Hematopoietic multipotent progenitor cell treated with erythropoietin and hydrocortisone succinate and interleukin-3 and kit ligand, for 6 days (in vitro differentiated cells): ENCODE results near the gene NFKBIA.
"Not testable (repeated sequence)": the region's sequence is repeated elsewhere in the genome, so short reads cannot be mapped to it uniquely, and the experiment has no call there.

ENCODE experiments used
- DNase-seq: peaks from one replicate; pipeline ENCODE4 v3.0.0-alpha.2; 2015

The NFKBIA gene

DNA sequence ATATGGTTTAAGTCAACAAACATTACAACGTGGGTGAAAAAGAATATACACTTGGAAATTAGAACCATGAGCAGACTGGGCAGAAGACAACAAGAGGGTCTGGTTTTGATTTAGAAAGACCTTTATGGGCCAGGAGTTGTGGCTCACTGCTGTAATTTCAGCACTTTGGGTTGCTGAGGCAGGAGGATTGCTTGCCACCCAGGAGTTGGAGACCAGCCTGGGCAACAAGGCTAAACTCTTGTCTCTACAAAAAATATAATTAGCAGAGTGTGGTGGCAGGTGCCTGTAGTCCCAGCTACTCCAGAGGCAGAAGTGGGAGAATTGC, 2.7 kb upstream of the NFKBIA start:
- no peak for DNase-seq

GRCh38 chr14:35406506-35407305, 2.2 kb upstream of the NFKBIA start:
- DNase-seq: peak; percentile 90

GRCh38 chr14:35406090-35406489, 1.5 kb upstream of the NFKBIA start:
- no peak for DNase-seq

DNA sequence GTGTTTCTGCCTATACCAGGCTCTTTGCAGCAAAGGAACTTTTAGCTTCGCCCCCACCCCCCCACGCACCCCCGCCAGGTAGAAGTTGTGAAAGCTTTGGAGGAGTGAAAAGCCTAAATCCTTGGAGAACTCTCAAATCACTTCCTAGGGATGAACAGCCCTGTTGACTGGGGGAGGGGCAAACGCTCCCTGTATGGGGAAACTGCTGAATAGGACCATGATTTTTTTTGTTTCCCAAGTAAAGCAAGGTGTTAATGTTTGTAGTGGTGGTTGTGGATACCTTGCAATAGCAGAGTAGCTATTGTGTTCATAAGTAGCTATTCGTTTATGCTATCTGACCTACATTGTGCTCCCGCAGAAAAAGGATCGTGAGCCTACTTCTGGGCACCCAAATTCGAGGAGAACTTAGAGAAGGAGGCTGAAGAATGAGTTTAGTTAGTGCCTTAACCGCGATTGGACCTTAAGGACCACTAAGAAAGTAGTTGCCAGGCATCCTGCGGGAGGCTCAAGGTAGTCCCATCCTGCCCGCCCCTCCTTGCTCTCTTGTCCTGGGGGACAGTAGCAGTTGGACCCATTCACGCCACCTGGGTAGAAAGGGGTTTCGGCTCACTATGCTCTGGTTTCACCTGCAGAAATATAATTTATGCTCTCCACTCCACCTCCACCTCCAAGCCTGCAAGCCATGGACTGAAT, 901 bp upstream of the NFKBIA start:
- DNase-seq: no peak

GRCh38 chr14:35403603-35404448, 723 bp downstream of the NFKBIA start:
- peak; percentile 96 for DNase-seq

- DNase-seq: no peak
Observed at GRCh38 chr14:35403114-35403602, 1.4 kb downstream of the NFKBIA start.

DNA sequence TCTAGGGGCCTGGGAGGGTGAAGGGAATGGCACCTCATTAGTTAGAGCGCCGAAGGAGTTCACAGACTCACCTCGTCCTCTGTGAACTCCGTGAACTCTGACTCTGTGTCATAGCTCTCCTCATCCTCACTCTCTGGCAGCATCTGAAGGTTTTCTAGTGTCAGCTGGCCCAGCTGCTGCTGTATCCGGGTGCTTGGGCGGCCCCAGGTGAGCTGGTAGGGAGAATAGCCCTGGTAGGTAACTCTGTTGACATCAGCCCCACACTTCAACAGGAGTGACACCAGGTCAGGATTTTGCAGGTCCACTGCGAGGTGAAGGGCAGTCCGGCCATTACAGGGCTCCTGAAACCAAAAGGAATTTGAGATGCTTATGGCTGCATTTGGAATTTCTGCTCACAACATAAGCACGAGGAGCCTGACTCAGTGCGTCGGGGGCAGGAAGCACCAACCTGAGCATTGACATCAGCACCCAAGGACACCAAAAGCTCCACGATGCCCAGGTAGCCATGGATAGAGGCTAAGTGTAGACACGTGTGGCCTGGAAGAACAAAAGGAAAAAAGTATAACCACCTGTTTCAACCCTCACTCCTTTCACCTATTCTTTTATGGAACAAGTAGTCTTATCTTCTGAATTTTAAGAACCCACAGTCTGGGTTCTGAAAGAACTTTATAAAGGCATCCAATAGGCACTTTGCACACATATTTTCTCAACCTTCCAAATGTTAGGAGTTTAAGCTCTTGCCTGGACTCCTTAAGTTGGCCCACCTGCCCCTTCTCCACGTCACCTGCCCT, 2.0 kb downstream of the NFKBIA start:
- DNase-seq: no peak

GRCh38 chr14:35401422-35402265, 2.9 kb downstream of the NFKBIA start:
- DNase-seq: no peak

DNA sequence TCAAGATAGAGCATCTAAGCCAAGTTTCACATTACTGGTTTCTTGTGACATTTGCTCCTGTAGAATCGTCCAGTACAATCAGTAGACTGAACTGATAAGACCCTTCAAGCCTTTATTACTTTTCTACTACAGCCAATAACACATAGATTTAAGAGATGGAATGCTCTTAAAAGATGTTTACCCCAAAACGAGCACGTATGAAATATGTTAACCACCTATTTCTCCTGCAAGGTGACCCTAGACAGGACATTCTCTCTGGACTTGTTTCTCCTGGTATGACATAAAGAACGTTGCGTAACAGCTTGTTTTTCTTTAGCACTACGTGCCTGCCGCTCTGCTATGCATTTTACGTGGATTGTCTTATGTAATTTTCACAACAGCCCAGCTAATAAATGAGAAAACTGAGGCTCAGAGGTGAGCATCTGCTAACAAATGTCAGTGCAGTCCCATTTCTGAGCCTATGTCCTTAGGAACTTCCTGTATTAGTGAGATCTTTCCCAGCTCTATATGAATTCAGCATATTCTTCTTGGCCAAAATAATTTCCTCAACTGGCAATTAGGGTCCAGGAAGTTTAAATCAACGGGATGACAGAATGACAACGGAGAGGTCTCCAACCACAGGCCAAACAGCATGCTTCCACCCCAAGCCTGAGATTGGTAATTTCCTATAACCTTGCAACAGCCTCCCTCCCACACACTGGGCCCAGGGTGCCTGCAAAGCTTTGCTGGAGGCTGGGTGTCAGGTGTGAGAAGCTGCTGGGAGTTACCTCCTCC, 3.7 kb downstream of the NFKBIA start:
- no peak for DNase-seq

- no peak for DNase-seq
Observed at GRCh38 chr14:35399083-35399937, 5.2 kb downstream of the NFKBIA start.

DNA sequence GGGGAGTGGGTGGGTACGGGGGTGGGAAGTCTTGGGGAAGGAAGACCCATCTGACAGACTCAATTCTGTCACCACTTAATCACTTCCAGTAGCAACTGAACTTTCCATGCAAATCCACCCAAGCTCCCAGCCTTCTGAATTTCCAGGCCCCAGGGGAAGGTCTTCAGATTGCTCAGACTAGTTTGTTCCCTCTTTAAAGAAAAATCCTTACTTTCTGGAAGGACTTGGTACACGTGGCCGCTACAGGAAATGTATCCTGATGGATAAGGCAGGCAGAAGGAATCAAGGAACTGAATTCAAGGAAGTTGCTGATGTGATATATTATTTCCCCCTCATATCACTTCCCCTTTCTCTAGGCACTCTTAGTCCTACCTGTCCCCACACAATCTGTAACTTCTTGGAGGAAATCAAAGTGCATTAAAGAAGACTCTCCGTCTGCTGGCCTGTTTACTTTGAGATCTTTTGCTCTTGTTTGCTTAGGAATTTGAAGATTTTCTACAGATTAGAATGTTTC, 6.4 kb downstream of the NFKBIA start:
- no peak for DNase-seq

DNA sequence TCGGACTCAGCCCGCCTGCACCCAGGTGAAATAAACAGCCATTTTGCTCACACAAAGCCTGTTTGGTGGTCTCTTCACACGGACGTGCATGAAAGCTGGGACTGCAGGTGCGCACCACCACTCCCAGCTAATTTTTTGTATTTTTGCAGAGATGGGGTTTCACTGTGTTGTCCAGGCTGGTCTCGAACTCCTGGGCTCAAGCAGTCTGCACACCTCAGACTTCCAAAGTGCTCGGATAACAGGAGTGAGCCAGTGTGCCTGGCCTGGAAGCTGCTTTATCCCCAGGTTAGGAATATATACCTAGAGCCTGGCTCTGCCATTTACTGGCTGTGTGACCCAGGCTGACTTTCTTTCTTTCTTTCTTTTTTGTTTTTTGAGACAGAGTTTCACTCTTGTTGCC, 7.9 kb downstream of the NFKBIA start:
- not testable (repeated sequence) for DNase-seq

DNA sequence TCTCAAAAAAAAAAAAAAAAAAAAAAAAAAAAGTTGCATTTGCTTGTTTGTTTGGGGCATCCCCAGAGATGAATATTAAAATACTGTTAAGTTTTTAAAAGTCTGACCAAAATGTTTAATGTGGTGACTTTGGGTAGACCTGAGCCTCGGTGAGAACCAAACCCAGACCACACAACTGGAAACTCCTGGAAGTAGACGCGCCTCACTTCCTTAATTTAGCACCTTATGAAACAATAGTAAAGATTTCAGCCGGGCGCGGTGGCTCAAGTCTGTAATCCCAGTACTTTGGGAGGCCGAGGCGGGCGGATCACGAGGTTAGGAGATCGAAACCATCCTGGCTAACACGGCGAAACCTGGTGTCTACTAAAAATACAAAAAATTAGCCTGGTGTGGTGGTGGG, 9.3 kb downstream of the NFKBIA start:
- DNase-seq: no peak

DNA sequence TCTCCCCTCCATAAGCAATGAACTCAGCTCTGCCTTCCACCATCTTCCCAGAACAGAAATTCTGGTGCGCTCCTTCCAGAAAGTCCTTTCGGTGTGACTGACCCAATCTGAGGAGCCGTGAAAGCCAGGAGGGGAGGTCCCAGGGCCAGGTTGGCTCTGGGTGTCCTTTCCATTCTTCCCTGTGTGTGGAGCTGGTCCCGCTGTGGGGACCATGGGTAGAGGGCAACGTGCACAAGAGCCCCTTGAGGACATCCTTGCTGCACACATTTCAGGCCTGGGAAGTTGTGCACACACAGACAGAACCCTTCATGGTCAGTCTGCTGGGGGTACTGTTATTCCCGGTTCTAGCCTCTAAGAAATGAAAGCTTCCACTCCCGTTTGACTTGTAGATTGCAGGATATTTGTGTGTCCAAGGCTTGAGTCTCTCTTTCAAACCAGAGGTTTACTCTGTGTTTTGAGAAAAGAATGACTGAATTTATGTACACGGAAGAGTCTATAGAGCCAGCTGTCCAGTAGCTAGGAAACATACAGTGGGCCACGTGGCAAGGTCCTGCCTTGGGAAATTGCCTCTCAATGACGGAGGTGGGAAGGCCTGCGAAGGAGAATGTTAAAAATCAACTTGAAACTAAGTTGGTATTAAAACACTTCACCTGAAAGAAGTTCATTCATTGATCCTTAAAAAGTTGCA, 10.1 kb downstream of the NFKBIA start:
- no peak for DNase-seq

- DNase-seq: no peak
Observed at GRCh38 chr14:35393826-35394225, 10.7 kb downstream of the NFKBIA start.

GRCh38 chr14:35392103-35392502, 12.4 kb downstream of the NFKBIA start:
- no peak for DNase-seq

- no peak for DNase-seq
Observed at GRCh38 chr14:35391388-35391710, 13.2 kb downstream of the NFKBIA start.

DNA sequence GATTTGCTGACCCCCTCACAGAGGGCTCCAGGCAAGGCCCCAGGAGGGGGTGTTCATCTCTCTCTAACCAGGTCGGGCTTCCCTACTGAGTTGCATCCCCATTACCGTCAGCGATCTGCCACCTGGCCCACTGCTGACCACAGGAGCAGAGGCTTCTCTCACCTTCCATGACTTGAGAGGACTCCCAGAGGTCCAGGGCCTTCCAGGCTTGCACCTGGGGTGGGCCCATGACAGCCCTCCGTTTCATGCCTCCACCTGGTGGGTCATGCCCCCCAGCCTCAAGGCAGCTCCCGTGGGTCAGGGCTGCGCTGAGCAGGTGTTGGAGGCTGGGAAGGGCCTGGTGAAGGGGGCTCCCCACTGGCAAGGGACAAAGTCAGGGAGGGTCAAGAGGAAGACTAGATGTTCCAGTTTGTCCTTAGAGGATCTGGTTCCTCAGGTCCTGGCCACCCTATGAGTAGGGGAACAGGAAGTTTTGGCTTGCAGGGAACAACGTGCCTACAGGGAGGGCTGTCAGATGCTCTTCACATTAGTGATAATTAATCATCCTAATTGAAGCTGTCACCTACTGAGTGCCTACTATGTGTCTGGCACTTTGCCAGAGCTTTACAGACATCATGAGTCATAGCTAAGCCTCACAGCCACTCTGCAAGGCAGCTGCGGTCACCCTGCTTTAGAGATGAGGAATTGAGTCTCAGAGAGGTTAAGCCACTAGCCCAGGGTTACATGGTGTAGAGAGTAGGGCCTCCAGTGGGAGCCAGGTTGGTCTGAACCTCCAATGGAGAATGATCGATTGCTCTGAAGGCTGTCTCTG, 13.8 kb downstream of the NFKBIA start:
- peak; percentile 58 for DNase-seq
